PC-9 (cell line): ENCODE measurements around the gene BCL2L15. TPM values are rescaled to one million over a fixed set of nuclear protein-coding genes. Genes with fewer than 3 reads are reported as not detected.

Source experiments
- BruUV-seq: library from RNA; stranded (reverse); fragments of 400-500 nt; replicated peaks from 2 replicates; lab custom pipeline; 2021; lab: Mats Ljungman, UMichigan
- CTCF ChIA-PET: fragments of 300-600 bp; sonication (Branson Sonifier 250); formaldehyde crosslinking; loops from one replicate; lab custom pipeline; 2022; ENCODE audit warnings: antibody characterized with exemption; lab: Charles Lee
- POLR2A ChIA-PET: fragments of 300-600 bp; sonication (Branson Sonifier 250); formaldehyde crosslinking; loops from one replicate; lab custom pipeline; 2022; ENCODE audit warnings: antibody characterized with exemption; ENCODE audit not compliant: unreplicated experiment; lab: Charles Lee
- DNase-seq, 2 experiments: peaks; one replicate each; pipeline versions ENCODE4 v3.0.0 to v3.0.0-alpha.2; 2015 to 2022; ENCODE audit warnings: mixed read lengths in 1 of 2
- H2AFZ ChIP-seq: fragments of 200-600 bp; sonication (generic); 2 replicates; pipeline ENCODE4 v1.8.1; 2017; ENCODE audit warnings: antibody characterized with exemption
- H3F3A ChIP-seq: fragments of 200-600 bp; sonication (generic); 2 replicates; pipeline ENCODE4 v1.8.1; 2017; ENCODE audit warnings: antibody characterized with exemption, mild to moderate bottlenecking, low read depth; ENCODE audit not compliant: insufficient read depth
- H3K27ac ChIP-seq: fragments of 200-600 bp; sonication (generic); 2 replicates; pipeline ENCODE4 v1.6.1; 2016; ENCODE audit warnings: mixed run types
- H3K27me3 ChIP-seq: fragments of 200-600 bp; sonication (generic); 2 replicates; pipeline ENCODE4 v1.6.1; 2016; ENCODE audit warnings: low read depth, mixed run types; ENCODE audit not compliant: insufficient read depth
- H3K36me3 ChIP-seq: fragments of 200-600 bp; sonication (generic); 2 replicates; pipeline ENCODE4 v1.6.1; 2016; ENCODE audit warnings: low read depth, mixed run types
- H3K4me1 ChIP-seq: fragments of 200-600 bp; sonication (generic); replicated peaks from 2 replicates; pipeline ENCODE4 v1.6.1; 2016; ENCODE audit warnings: mixed run types; ENCODE audit not compliant: insufficient read depth
- H3K4me2 ChIP-seq: fragments of 200-600 bp; sonication (generic); 2 replicates; pipeline ENCODE4 v1.6.1; 2017; ENCODE audit warnings: mixed run types
- H3K4me3 ChIP-seq: fragments of 200-600 bp; sonication (generic); 2 replicates; pipeline ENCODE4 v1.6.1; 2016; ENCODE audit warnings: mixed run types
- H3K79me2 ChIP-seq: fragments of 200-600 bp; sonication (generic); 2 replicates; pipeline ENCODE4 v1.6.1; 2017; ENCODE audit warnings: low read depth, mixed run types
- H3K9me2 ChIP-seq: fragments of 200-600 bp; sonication (generic); 2 replicates; pipeline ENCODE4 v1.8.1; 2017; ENCODE audit warnings: mild to moderate bottlenecking; ENCODE audit not compliant: insufficient read depth
- H3K9me3 ChIP-seq: fragments of 200-600 bp; sonication (generic); 2 replicates; pipeline ENCODE4 v1.8.1; 2016; ENCODE audit warnings: low read depth; ENCODE audit not compliant: insufficient read depth
- H4K20me1 ChIP-seq: fragments of 200-600 bp; sonication (generic); 2 replicates; pipeline ENCODE4 v1.8.1; 2017; ENCODE audit not compliant: insufficient read depth
- CTCF ChIP-seq: fragments of 200-600 bp; sonication (generic); conservative IDR thresholded peaks from 2 replicates; pipeline ENCODE4 v1.6.1; 2017; ENCODE audit warnings: mixed run types, antibody characterized with exemption, mild to moderate bottlenecking, moderate library complexity
- EZH2 ChIP-seq: fragments of 200-600 bp; sonication (generic); IDR thresholded peaks from 2 replicates; pipeline ENCODE4 v1.8.0; 2017; ENCODE audit warnings: antibody characterized with exemption, low read depth
- intact Hi-C: fragments of 100-400 bp; cut with micrococcal nuclease; formaldehyde crosslinking; loops from one replicate; pipeline ENCODE4 v1.10.0; 2022; ENCODE audit not compliant: unreplicated experiment
- total RNA-seq: library from RNA; stranded (reverse); gene quantifications from 2 replicates; pipeline ENCODE4 v1.2.3, GENCODE V29; 2021

Gene BCL2L15
- total RNA-seq, 1 experiment from 2014 or later = 0.15 TPM

GRCh38 chr1:113924473-113924872, 37.1 kb upstream of the BCL2L15 start:
- intact Hi-C loops = no loop called here
- H4K20me1 ChIP-seq = no peaks in the 10 kb centered on the region
- H3K36me3 ChIP-seq = no peaks in the 10 kb centered on the region
- no peak overlapping the region for H3K27ac ChIP-seq
- H3K4me1 ChIP-seq = peaks cover 13% of the 10 kb centered on the region
- H3K79me2 ChIP-seq = no peaks in the 10 kb centered on the region
- POLR2A ChIA-PET = interaction anchor here (0.6 kb wide), 1 partner anchor 865 kb away, joined by 4 read pairs; no protein-coding TSS in a partner anchor
- H3K9me2 ChIP-seq = no peaks in the 10 kb centered on the region; the same call in 1 of the 2 replicates
- no peaks in the 10 kb centered on the region for H3K9me3 ChIP-seq
- CTCF ChIA-PET = interaction anchor here (1.1 kb wide), 1 partner anchor 9 kb away, joined by 4 read pairs; no protein-coding TSS in a partner anchor
- no peak for DNase-seq
- no peak overlapping the region for H2AFZ ChIP-seq
- H3K4me2 ChIP-seq = no peak overlapping the region
- no TSS peak for BruUV-seq
- H3K27me3 ChIP-seq = no peaks in the 10 kb centered on the region
- peaks cover 7% of the 10 kb centered on the region; the same call in 1 of the 2 replicates for H3F3A ChIP-seq
- H3K4me3 ChIP-seq = no peak overlapping the region
- TF ChIP-seq EZH2 (no peak), CTCF (no peak)

- Histone ChIP-seq H4K20me1 (no peaks in the 10 kb centered on the region), H3K4me3 (no peak overlapping the region), H3K4me2 (no peak overlapping the region), H3K36me3 (no peaks in the 10 kb centered on the region), H3K9me3 (no peaks in the 10 kb centered on the region), H3K4me1 (peaks cover 6% of the 10 kb centered on the region), H3K9me2 (no peaks in the 10 kb centered on the region; the same call in 1 of the 2 replicates), H3K79me2 (no peaks in the 10 kb centered on the region), H3F3A (peaks cover 7% of the 10 kb centered on the region; the same call in 1 of the 2 replicates), H3K27me3 (no peaks in the 10 kb centered on the region), H2AFZ (no peak overlapping the region), H3K27ac (no peak overlapping the region)
- CTCF ChIA-PET = no interaction called here
- TF ChIP-seq EZH2 (no peak), CTCF (no peak)
- DNase-seq = no peak
- intact Hi-C loops = no loop called here
- BruUV-seq = no TSS peak
- POLR2A ChIA-PET = no interaction called here
Measured at GRCh38 chr1:113922957-113923356, 35.6 kb upstream of the BCL2L15 start.

GRCh38 chr1:113918243-113918642, 30.9 kb upstream of the BCL2L15 start:
- peak in 1 of 2 experiments; percentile 31 for DNase-seq
- no peak for TF ChIP-seq EZH2
- ChIA-PET POLR2A (no interaction called here), CTCF (no interaction called here)
- H3K27me3 ChIP-seq = no peaks in the 10 kb centered on the region
- no peak overlapping the region for H3K4me2 ChIP-seq
- no peak overlapping the region for H2AFZ ChIP-seq
- H3K36me3 ChIP-seq = no peaks in the 10 kb centered on the region
- H3K27ac ChIP-seq = no peak overlapping the region
- BruUV-seq = no TSS peak
- H3K79me2 ChIP-seq = no peaks in the 10 kb centered on the region
- no peaks in the 10 kb centered on the region for H3K9me3 ChIP-seq
- no peaks in the 10 kb centered on the region for H4K20me1 ChIP-seq
- H3K9me2 ChIP-seq = no peaks in the 10 kb centered on the region
- H3K4me1 ChIP-seq = no peaks in the 10 kb centered on the region; the same call in 1 of the 2 replicates
- intact Hi-C loops = no loop called here
- no peak overlapping the region for H3K4me3 ChIP-seq
- H3F3A ChIP-seq = peaks cover 10% of the 10 kb centered on the region; the same call in 1 of the 2 replicates
